GDM1 (cell line): ENCODE measurements around the gene CSF3.

Experiments
- DNase-seq: peaks from one replicate; lab custom pipeline; 2025; lab: John Stamatoyannopoulos, UW

The CSF3 gene

DNA sequence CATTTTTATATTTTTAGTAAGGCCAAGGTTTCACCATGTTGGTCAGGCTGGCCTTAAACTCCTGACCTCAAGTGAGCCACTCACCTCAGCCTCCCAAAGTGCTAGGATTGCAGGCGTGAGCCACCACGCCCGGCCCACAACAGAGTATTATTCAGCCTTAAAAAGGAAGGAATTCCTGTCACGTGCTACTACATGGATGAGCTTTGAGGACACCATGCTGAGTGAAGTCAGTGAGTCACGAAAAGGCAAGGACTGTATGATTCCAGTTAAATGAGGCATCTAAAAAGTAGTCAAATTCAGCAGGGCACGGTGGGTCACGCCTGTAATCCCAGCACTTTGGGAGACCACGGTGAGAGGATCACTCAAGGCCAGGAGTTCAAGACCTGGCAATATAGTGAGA, 9.7 kb downstream of the CSF3 start:
- no peak for DNase-seq

- no peak for DNase-seq
Observed at GRCh38 chr17:40025559-40025958, 10.3 kb downstream of the CSF3 start.

DNA sequence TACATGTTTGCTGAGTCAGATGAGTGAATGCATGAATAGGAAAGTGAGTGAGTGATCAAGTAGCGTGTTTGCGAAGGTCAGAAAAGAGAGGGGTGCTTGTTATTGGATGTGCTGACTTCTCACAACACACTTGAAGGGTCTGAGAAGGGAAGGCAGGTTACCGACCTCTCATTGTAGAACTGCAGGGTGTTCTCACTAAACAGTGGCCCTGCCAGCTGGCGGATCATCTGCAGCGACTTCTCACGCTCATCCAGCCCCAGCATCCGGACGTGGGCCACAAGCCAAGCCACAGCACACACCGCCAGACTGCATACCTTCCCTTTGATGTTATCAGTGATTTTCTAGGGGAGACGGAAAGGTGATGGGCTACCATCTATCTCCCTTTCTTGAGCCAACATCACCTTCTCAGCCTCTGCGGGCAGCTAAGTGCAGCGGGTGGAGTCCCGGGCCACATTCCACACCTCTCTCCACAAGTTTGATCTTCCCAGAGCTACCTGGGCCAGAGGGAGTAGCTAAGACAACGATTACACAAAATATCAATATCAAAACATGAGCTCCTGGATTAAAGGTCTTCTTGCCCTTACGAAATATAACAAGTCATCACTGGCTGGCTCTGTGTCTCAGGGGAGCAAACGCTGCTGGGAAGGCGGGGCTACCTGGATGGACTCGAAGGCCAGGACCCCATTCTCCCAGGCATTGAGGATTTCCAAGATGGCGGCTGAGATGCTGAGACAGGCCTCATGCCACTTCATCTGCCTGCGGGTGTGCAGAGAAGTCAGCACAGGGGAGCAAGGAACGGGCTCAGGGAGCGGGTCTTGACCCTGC, 11.0 kb downstream of the CSF3 start:
- no peak for DNase-seq

GRCh38 chr17:40026816-40027613, 11.8 kb downstream of the CSF3 start:
- peak; percentile 52 for DNase-seq

DNA sequence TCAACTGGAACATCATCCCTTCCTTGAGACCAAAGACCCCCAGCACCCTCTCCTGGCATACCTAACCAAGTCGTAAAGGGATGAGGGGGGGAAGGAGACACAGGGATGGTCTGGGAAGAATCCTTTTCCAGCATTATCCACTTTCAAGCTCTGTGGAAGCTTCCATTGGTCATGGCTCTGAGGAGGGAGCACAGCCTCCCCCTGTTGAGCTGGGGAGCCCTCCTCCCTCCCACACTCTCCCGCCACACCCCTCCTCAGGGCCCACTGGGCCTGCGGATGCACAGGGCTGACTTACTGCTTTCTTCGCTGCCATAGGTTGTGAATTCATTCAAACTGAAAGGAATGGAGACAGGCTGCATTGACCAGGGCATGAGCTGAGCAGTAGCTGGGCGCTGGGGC, 12.4 kb downstream of the CSF3 start:
- no peak for DNase-seq

- no peak for DNase-seq
Observed at GRCh38 chr17:40028595-40028994, 13.4 kb downstream of the CSF3 start.

DNA sequence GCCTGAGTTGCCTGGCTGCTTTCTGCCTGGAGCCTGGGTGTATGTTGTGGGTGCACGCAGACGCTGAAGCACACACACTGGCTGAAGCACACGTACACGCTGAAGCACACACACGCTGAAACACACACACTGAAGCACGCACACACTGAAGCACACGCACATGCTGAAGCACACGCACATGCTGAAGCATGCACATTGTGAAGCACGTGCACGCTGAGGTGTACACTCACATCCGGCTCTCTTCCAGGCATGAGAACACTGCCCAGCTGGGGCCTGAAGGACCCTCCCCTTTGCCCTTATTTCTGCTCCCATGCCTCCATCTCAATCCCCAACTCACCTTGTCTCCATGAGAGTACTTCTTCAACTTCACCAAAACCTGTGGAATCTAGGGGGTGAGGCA, 16.5 kb downstream of the CSF3 start:
- no peak for DNase-seq

DNA sequence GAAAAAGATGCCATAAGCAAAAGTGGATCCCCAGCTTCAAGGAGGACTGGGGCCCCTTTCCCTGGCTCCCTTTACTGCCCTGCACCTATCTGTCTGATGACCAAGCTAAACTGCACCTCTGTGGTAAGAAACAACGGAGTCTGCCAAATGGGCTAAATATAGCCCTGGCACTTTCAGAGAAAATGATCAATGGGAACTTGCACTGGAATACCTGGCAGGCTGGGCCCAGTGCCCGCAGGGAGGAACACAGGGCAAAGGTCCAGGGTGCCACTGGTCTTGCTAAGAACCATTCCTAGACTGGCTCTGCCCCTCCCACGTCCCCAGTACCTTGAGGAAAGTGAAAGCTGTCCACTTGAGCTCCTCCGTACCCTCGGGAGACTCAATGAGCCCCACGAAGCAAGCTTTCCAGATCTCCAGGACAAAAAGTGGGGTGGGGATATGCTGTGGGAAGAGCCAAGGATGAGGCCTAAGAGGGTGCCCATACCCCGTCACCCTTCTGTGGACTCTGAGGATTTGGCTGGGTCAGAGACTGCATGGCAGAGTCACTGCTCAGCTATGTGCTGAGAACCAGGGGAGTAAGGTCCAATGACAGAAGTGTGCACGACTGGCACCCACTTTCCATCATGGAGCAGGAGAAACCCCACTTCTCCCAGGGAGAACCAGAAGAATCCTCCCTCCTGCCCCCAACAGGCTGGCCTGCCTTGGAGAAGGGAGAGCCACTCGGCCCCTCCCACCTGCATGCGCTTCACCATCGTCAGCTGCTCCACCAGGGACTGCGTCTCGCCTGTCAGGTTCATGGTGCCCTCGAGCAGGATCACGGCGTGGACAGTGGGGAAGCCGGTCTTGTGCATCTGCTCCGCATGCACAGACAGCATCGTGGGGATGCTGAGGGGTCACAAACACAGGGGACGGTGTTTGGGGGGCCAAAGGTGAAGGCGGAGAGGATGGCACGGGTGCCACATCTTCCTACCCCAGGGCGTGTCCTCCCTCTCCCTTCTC, 17.4 kb downstream of the CSF3 start:
- no peak for DNase-seq

DNA sequence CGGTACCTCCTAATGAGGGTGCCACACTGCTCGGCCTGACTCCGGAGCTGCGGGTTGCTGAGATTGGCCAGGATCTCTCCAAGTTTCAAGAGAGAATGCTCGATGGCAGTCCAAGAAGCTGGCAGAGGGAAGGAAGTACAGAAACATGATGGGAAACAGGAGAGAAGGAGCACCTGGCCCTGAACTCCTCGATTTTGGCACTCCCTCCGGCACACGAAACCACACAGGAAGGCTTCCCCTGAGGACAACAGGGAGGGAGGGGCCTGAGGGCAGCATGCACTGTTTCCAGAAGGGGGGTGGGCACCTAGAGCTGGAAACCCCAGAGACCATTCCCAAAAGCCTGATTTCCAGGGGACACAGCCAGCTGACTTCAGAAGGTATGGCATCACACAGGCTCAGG, 18.1 kb downstream of the CSF3 start:
- no peak for DNase-seq

DNA sequence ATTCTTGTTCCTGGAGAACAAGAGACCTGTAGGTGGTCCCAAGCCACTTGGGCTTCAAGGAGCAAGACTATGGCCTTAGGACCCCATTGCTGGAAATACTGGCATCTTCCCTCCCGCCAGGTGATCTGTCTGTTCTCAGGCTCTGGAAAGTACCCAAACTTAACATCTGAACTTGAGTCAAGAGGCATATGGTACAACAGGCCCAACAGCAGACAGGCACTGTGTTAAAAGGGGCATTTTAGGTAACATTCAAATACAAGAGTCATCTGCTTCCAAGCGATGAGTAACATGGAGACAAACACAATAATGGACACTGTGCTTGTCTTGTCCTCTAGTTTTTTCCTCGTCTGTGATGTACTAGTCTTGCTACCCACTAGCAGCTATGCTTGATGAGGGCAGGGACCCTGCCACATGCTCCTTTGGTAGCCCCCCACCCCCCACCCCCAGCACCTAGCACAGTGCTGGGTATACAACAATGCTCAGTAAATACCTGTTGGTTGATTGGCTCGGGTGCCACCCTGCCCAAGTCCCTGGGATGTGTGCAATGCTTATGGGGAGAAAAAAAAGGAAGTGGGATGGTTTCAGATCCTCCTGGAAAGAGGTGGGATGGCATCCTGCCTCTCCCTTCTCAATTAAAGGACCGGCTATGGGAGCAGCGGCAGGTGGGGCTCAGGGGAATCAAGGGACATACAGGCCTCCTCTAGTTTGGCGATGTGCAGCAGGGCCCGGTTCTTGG, 19.4 kb downstream of the CSF3 start:
- DNase-seq: no peak

DNA sequence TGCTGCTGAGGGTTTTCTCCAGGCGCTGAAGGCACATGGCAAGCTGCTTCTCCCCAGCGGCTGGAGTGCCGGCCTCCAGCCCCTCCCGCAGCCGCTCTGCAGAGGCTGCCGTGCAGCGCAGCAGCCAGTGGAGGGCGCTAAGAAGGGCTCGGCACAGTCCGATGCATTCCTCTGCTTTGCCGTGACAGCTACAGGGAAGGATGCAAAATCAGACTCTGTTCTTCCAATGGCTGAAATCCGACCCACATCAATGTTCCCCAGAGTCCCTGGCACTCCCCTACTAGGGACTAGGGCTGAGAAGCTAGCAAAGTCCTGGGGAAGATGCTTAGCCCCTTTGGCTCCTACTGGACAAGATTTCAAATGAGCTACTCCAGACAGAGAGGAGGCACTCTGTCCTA, 19.9 kb downstream of the CSF3 start:
- DNase-seq: no peak

- DNase-seq: no peak
Observed at GRCh38 chr17:40038882-40039513, 23.8 kb downstream of the CSF3 start.

DNA sequence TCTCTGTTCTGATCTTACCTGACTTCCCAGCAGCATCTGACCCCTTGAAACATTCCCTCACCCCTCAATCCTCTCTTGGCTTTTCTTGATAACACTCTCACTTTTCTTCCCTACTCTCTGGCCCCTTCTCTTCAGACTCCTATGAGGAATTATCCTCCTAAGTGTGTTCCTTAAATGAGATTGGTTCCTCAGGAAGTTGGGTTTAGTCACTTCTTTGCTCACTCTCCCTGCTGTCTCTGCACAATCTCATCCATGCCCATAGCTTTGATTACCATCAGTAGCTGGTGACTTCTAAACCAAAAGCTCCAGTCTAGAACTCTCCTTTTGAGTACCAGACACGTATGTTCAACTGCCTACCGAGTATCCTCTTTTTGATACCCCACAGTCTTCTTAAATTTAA, 26.0 kb downstream of the CSF3 start:
- no peak for DNase-seq

DNA sequence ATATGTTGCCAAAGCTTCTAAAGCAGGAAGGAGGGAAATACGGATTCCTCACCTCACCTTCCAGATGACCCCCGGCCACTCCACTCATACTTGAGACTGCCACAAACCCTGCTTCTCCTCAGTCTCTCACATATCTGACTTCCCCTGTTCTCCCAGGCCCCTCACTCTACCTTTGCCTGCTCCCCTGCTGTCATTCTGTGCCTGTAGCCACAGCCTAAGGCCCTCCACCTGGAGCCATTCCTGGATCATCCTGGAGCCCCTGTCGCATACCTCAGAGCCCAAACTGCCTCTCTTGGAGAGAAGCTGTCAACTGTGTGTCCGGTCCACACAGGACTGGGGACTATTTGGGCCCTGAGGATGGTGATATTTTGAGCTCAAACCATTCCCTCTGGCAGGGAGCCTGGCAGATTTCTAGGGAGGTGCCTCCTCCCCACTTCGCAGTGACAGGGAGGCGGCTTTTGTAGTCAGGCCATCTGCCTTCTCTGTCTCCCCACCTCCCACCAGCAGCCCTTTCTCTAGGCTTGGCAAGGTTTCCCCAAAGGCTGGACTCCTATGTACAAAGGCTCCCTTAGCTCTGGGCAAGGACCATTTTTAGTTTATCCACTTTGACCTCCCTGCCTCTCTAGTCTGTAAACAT, 41.3 kb downstream of the CSF3 start:
- no peak for DNase-seq

GRCh38 chr17:40058186-40058784, 43.0 kb downstream of the CSF3 start:
- no peak for DNase-seq

GRCh38 chr17:40058865-40059264, 43.6 kb downstream of the CSF3 start:
- no peak for DNase-seq

- DNase-seq: no peak
Observed at GRCh38 chr17:40059729-40060475, 44.7 kb downstream of the CSF3 start.

- DNase-seq: no peak
Observed at GRCh38 chr17:40060887-40061608, 45.8 kb downstream of the CSF3 start.

DNA sequence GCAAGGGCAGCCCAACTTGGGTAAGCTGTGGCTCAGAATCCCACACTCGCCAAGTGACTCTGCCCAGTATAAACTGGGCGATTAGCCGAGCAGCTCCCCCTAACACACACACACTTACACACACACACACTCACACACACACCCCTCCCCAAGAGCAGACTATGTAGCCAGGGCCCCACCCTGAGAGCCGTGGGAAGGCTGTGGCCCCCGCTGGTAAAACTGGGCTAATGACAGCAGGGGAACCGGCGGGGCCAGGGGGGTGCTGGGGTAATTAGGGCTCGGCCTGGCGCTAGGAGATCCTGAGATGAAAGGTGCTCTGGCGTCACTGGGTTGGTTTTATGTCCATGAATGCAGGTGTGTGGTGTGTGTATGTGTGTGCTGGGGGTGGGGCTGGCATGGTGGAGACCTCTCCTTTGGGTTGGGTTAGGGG, 46.4 kb downstream of the CSF3 start:
- DNase-seq: no peak
